Activated CD8-positive, alpha-beta T cell treated with anti-CD3 and anti-CD28 coated beads for 36 hours (primary cell): ENCODE data around the gene STYXL1. TPM values are rescaled to one million over a fixed set of nuclear protein-coding genes. Genes with fewer than 3 reads are reported as not detected.

ENCODE experiments used
- ATAC-seq: fragments of 200-7000 bp; cut with Tn5 transposase; one replicate; pipeline ENCODE4 v1.10.0; 2021; ENCODE audit warnings: mild to moderate bottlenecking, moderate library complexity
- CTCF ChIA-PET: fragments of 350-600 bp; sonication (Branson Sonifier 250); formaldehyde crosslinking; loops from one replicate; lab custom pipeline; 2021; ENCODE audit warnings: antibody characterized with exemption; lab: Charles Lee
- POLR2A ChIA-PET: fragments of 350-600 bp; sonication (Branson Sonifier 250); formaldehyde crosslinking; loops from one replicate; lab custom pipeline; 2021; ENCODE audit warnings: antibody characterized with exemption; lab: Charles Lee
- DNase-seq: peaks from one replicate; pipeline ENCODE4 v3.0.0-alpha.2; 2020
- H3K27ac Mint-ChIP-seq: one replicate; pipeline ENCODE4 v1.8.0; 2021; ENCODE audit warnings: mild to moderate bottlenecking, mixed read lengths
- H3K27me3 Mint-ChIP-seq: one replicate; pipeline ENCODE4 v1.8.0; 2021; ENCODE audit warnings: mixed read lengths
- H3K36me3 Mint-ChIP-seq: one replicate; pipeline ENCODE4 v1.8.0; 2021; ENCODE audit warnings: low read depth, mixed read lengths
- H3K4me1 Mint-ChIP-seq: one replicate; pipeline ENCODE4 v1.8.0; 2021; ENCODE audit warnings: low read depth, mixed read lengths
- H3K4me3 Mint-ChIP-seq: one replicate; pipeline ENCODE4 v1.8.0; 2021; ENCODE audit warnings: mild to moderate bottlenecking, moderate library complexity, mixed read lengths
- H3K9me3 Mint-ChIP-seq: one replicate; pipeline ENCODE4 v1.8.0; 2021; ENCODE audit warnings: mixed read lengths
- CTCF ChIP-seq: fragments of 200-600 bp; IDR thresholded peaks from one replicate; pipeline ENCODE4 v1.8.0; 2022; ENCODE audit warnings: antibody characterized with exemption, mild to moderate bottlenecking
- intact Hi-C: fragments of 100-400 bp; cut with micrococcal nuclease; formaldehyde crosslinking; loops from one replicate; pipeline ENCODE4 v1.10.0; 2022
- total RNA-seq, 2 experiments: library from RNA; stranded (reverse); gene quantifications; one replicate each; pipeline ENCODE4 v1.2.3, GENCODE V29; 2021

STYXL1 gene
- total RNA-seq, 2 experiments from 2014 or later: 25.9 to 26.9 TPM

- intact Hi-C loops: no loop called here
- no peak for TF ChIP-seq CTCF
- no peaks in the 10 kb centered on the region for H3K4me1 Mint-ChIP-seq
- H3K27ac Mint-ChIP-seq: no peak overlapping the region
- DNase-seq (no peak), ATAC-seq (no peak)
- no peaks in the 10 kb centered on the region for H3K27me3 Mint-ChIP-seq
- no peaks in the 10 kb centered on the region for H3K9me3 Mint-ChIP-seq
- peaks cover 1% of the 10 kb centered on the region for H3K36me3 Mint-ChIP-seq
- H3K4me3 Mint-ChIP-seq: no peak overlapping the region
- ChIA-PET CTCF (no interaction called here), POLR2A (no interaction called here)
These were observed 66.7 kb downstream of the STYXL1 start for GRCh38 chr7:75981203-75981452.

GRCh38 chr7:75980430-75981202 lies 67.2 kb downstream of the STYXL1 start:
- H3K27me3 Mint-ChIP-seq: no peaks in the 10 kb centered on the region
- ChIA-PET CTCF (no interaction called here), POLR2A (no interaction called here)
- intact Hi-C loops: no loop called here
- DNase-seq (no peak), ATAC-seq (no peak)
- TF ChIP-seq CTCF: no peak
- no peak overlapping the region for H3K4me3 Mint-ChIP-seq
- H3K9me3 Mint-ChIP-seq: no peaks in the 10 kb centered on the region
- peaks cover 1% of the 10 kb centered on the region for H3K36me3 Mint-ChIP-seq
- H3K4me1 Mint-ChIP-seq: no peaks in the 10 kb centered on the region
- H3K27ac Mint-ChIP-seq: no peak overlapping the region

- no peaks in the 10 kb centered on the region for H3K4me1 Mint-ChIP-seq
- ATAC-seq (no peak), DNase-seq (no peak)
- H3K9me3 Mint-ChIP-seq: no peaks in the 10 kb centered on the region
- intact Hi-C loops: no loop called here
- POLR2A ChIA-PET: no interaction called here
- H3K27ac Mint-ChIP-seq: no peak overlapping the region
- no peak for TF ChIP-seq CTCF
- H3K4me3 Mint-ChIP-seq: no peak overlapping the region
- CTCF ChIA-PET: no interaction called here
- no peaks in the 10 kb centered on the region for H3K27me3 Mint-ChIP-seq
- peaks cover 1% of the 10 kb centered on the region for H3K36me3 Mint-ChIP-seq
These were observed 67.9 kb downstream of the STYXL1 start for GRCh38 chr7:75979759-75980429.

- POLR2A ChIA-PET: no interaction called here
These were observed 70.1 kb downstream of the STYXL1 start for GRCh38 chr7:75977743-75978142.

More at GRCh38 chr7:75977743-75978142, 70.1 kb downstream of the STYXL1 start:
- CTCF ChIA-PET: interaction anchor here (2.7 kb wide), 1 partner anchor 43 kb away, joined by 14 read pairs; no protein-coding TSS in a partner anchor
- no peaks in the 10 kb centered on the region for H3K9me3 Mint-ChIP-seq
- ATAC-seq (no peak), DNase-seq (no peak)
- no peaks in the 10 kb centered on the region for H3K4me1 Mint-ChIP-seq
- no peak overlapping the region for H3K4me3 Mint-ChIP-seq
- H3K27me3 Mint-ChIP-seq: no peaks in the 10 kb centered on the region
- no peak for TF ChIP-seq CTCF
- intact Hi-C loops: no loop called here
- H3K27ac Mint-ChIP-seq: no peak overlapping the region
- H3K36me3 Mint-ChIP-seq: peaks cover 5% of the 10 kb centered on the region
